Measurements from ENCODE around the gene TIRAP.

The TIRAP gene

GRCh38 chr11:126293726-126294125, 10.8 kb downstream of the TIRAP start:
- no peaks in the 10 kb centered on the region for H3K79me2 ChIP-seq
- TF ChIP-seq CTCF (IDR thresholded peaks at IDR 0.05), result no peak
- H3K9ac ChIP-seq, result no peak overlapping the region
- no peaks in the 10 kb centered on the region for H3K4me1 ChIP-seq
- no peaks in the 10 kb centered on the region for H3K27me3 ChIP-seq (ENCODE audit: control insufficient read depth, insufficient read depth, low read length)
- no peak overlapping the region for H3K4me3 ChIP-seq (ENCODE audit: low read depth, low read length)
- no peak overlapping the region for H2AFZ ChIP-seq
- H3K27ac ChIP-seq, result no peak overlapping the region
- no peaks in the 10 kb centered on the region for H3K36me3 ChIP-seq (ENCODE audit: control insufficient read depth, insufficient read depth, low read length)
- H3K4me2 ChIP-seq (ENCODE audit: low read length), result no peak overlapping the region
- no peaks in the 10 kb centered on the region for H3K9me3 ChIP-seq (ENCODE audit: control insufficient read depth, low read length)

GRCh38 chr11:126297004-126297403, 14.1 kb downstream of the TIRAP start:
- Histone ChIP-seq H3K4me1 (no peaks in the 10 kb centered on the region), H3K4me2 (ENCODE audit: low read length) (no peak overlapping the region), H3K9ac (no peak overlapping the region), H3K4me3 (ENCODE audit: low read depth, low read length) (no peak overlapping the region), H3K79me2 (no peaks in the 10 kb centered on the region), H3K9me3 (ENCODE audit: control insufficient read depth, low read length) (no peaks in the 10 kb centered on the region), H3K36me3 (ENCODE audit: control insufficient read depth, insufficient read depth, low read length) (no peaks in the 10 kb centered on the region), H3K27ac (no peak overlapping the region), H2AFZ (no peak overlapping the region), H3K27me3 (ENCODE audit: control insufficient read depth, insufficient read depth, low read length) (no peaks in the 10 kb centered on the region)
- no peak for TF ChIP-seq CTCF (IDR thresholded peaks at IDR 0.05)

DNA sequence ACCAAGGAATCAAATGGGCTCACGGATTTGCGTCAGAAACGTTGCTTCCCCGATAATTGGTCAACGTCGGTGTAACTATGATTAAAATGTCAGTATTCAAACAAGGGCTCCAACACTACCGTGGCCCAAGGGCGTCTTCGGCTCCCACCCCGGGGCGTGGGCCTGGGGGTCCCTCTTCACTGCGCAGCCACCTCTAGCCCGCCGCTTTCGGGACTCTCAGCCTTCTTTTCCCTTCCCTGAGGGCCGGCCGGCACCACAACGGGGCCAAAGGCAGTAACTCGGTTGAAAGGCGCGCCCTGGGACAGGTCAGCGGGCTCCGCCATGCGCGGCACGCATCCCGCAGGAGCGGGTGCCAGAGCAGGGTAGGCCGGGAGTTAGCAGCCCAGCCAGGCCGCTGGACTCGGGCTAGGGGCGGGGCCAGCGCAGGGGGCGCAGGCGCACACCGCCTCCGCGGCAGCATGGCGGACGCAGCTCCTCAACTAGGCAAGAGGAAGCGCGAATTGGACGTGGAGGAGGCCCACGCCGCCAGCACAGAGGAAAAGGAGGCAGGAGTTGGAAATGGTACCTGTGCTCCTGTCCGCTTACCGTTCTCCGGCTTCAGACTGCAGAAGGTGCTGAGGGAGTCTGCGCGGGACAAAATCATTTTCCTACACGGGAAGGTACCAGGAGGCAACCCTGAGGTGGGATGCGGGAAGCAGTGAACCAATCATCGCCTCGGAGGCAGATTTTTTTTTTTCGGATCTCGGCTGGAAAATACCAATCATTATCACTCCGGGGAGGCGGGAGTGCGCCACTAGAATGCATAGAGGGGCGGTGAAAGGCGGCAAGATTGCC, 20.9 kb downstream of the TIRAP start, which contains the start of gene DCPS:
DCPS (plus strand) TSS at position 438 of the 834 bp plus-strand sequence; CDS start at position 459, 21 bp downstream.
- no peak for TF ChIP-seq CTCF (IDR thresholded peaks at IDR 0.05)
- no peaks in the 10 kb centered on the region for H3K36me3 ChIP-seq (ENCODE audit: control insufficient read depth, insufficient read depth, low read length)

GRCh38 chr11:126304457-126305075, 21.7 kb downstream of the TIRAP start:
- Histone ChIP-seq H2AFZ (peak overlapping the region; percentile 98), H3K27ac (peak overlapping the region; percentile 82), H3K36me3 (ENCODE audit: control insufficient read depth, insufficient read depth, low read length) (no peaks in the 10 kb centered on the region), H3K79me2 (no peaks in the 10 kb centered on the region), H3K4me2 (ENCODE audit: low read length) (peak overlapping the region; percentile 66), H3K4me1 (peaks cover 3% of the 10 kb centered on the region), H3K9me3 (ENCODE audit: control insufficient read depth, low read length) (no peaks in the 10 kb centered on the region), H3K27me3 (ENCODE audit: control insufficient read depth, insufficient read depth, low read length) (no peaks in the 10 kb centered on the region), H3K9ac (no peak overlapping the region), H3K4me3 (ENCODE audit: low read depth, low read length) (peak overlapping the region; percentile 72)
- no peak for TF ChIP-seq CTCF (IDR thresholded peaks at IDR 0.05)

More for the DNA sequence above, 20.9 kb downstream of the TIRAP start, which contains the start of gene DCPS:
- no peaks in the 10 kb centered on the region for H3K27me3 ChIP-seq (ENCODE audit: control insufficient read depth, insufficient read depth, low read length)
- peak within 1 kb of the TSS; percentile 66 for H3K4me2 ChIP-seq (ENCODE audit: low read length)
- peak within 1 kb of the TSS; percentile 80 for H3K9ac ChIP-seq
- peak within 1 kb of the TSS; percentile 72 for H3K4me3 ChIP-seq (ENCODE audit: low read depth, low read length)
- peaks cover 3% of the 10 kb centered on the region for H3K4me1 ChIP-seq
- H2AFZ ChIP-seq, result peak within 1 kb of the TSS; percentile 98
- H3K27ac ChIP-seq, result peak within 1 kb of the TSS; percentile 82
- H3K79me2 ChIP-seq, result no peaks in the 10 kb centered on the region
- no peaks in the 10 kb centered on the region for H3K9me3 ChIP-seq (ENCODE audit: control insufficient read depth, low read length)
